Osteocyte (in vitro differentiated cells): ENCODE results near the gene PLEKHG7. TPM values are rescaled to one million over a fixed set of nuclear protein-coding genes. Genes with fewer than 3 reads are reported as not detected.

Experiments used
- DNase-seq: peaks from one replicate; pipeline ENCODE4 v3.0.0; 2021; ENCODE audit warnings: mixed read lengths; ENCODE audit not compliant: unreplicated experiment; ENCODE audit errors: extremely low spot score
- H3K27ac Mint-ChIP-seq: one replicate; pipeline ENCODE4 v1.8.0; 2021; ENCODE audit warnings: mild to moderate bottlenecking, mixed read lengths; ENCODE audit not compliant: unreplicated experiment
- H3K27me3 Mint-ChIP-seq: one replicate; pipeline ENCODE4 v1.8.0; 2021; ENCODE audit warnings: mixed read lengths; ENCODE audit not compliant: unreplicated experiment
- H3K36me3 Mint-ChIP-seq: one replicate; pipeline ENCODE4 v1.8.0; 2021; ENCODE audit warnings: mixed read lengths; ENCODE audit not compliant: unreplicated experiment
- H3K4me1 Mint-ChIP-seq: one replicate; pipeline ENCODE4 v1.8.0; 2021; ENCODE audit warnings: mixed read lengths; ENCODE audit not compliant: unreplicated experiment
- H3K4me3 Mint-ChIP-seq: one replicate; pipeline ENCODE4 v1.8.0; 2021; ENCODE audit warnings: mild to moderate bottlenecking, moderate library complexity, mixed read lengths; ENCODE audit not compliant: unreplicated experiment
- H3K9me3 Mint-ChIP-seq: one replicate; pipeline ENCODE4 v1.8.0; 2021; ENCODE audit warnings: mixed read lengths; ENCODE audit not compliant: unreplicated experiment
- CTCF ChIP-seq: fragments of 200-600 bp; sonication (generic); IDR thresholded peaks from 2 replicates; pipeline ENCODE4 v1.5.0; 2021; ENCODE audit warnings: antibody characterized with exemption, mild to moderate bottlenecking, moderate library complexity
- total RNA-seq: library from RNA; stranded (reverse); gene quantifications from 2 replicates; pipeline ENCODE4 v1.2.1, GENCODE V29; 2021

PLEKHG7 gene
- total RNA-seq, 1 donor from 2014 or later: not detected

- no peak overlapping the region for H3K4me3 Mint-ChIP-seq
- peaks cover 15% of the 10 kb centered on the region for H3K9me3 Mint-ChIP-seq
- no peak for TF ChIP-seq CTCF
- no peaks in the 10 kb centered on the region for H3K27me3 Mint-ChIP-seq
- H3K36me3 Mint-ChIP-seq: peaks cover 4% of the 10 kb centered on the region
- no peak for DNase-seq
- no peaks in the 10 kb centered on the region for H3K4me1 Mint-ChIP-seq
- H3K27ac Mint-ChIP-seq: no peak overlapping the region
Observed at GRCh38 chr12:92695577-92695976, 7.2 kb upstream of the PLEKHG7 start.

DNA sequence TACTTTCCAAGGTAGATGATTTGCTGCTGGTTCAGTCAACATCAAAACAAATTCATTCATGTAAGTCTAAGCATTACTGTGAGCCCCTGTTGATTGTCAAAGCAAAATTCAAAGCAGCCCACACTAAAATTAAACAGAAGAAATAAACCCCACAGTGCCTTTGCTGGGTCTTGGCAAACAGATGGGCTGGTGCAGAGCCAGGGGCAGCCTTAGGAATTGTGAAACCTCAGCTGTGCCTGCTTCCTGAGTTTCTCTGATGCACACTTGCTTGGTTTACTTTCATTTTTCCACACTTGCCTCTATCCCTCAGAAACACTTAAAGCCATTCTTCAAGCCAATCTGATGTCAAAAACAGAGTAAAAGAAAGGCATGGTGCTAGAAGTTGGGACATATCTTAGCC is 6.6 kb upstream of the PLEKHG7 start:
- no peaks in the 10 kb centered on the region for H3K27me3 Mint-ChIP-seq
- no peak for TF ChIP-seq CTCF
- no peaks in the 10 kb centered on the region for H3K4me1 Mint-ChIP-seq
- DNase-seq: no peak
- H3K27ac Mint-ChIP-seq: no peak overlapping the region
- no peak overlapping the region for H3K4me3 Mint-ChIP-seq
- peaks cover 4% of the 10 kb centered on the region for H3K36me3 Mint-ChIP-seq
- H3K9me3 Mint-ChIP-seq: peaks cover 15% of the 10 kb centered on the region

- no peak overlapping the region for H3K27ac Mint-ChIP-seq
- TF ChIP-seq CTCF: no peak
- peaks cover 4% of the 10 kb centered on the region for H3K9me3 Mint-ChIP-seq
- H3K27me3 Mint-ChIP-seq: no peaks in the 10 kb centered on the region
- no peak overlapping the region for H3K4me3 Mint-ChIP-seq
- DNase-seq: no peak
- H3K36me3 Mint-ChIP-seq: no peaks in the 10 kb centered on the region
- no peaks in the 10 kb centered on the region for H3K4me1 Mint-ChIP-seq
Observed at GRCh38 chr12:92698474-92698873, 4.3 kb upstream of the PLEKHG7 start.

DNA sequence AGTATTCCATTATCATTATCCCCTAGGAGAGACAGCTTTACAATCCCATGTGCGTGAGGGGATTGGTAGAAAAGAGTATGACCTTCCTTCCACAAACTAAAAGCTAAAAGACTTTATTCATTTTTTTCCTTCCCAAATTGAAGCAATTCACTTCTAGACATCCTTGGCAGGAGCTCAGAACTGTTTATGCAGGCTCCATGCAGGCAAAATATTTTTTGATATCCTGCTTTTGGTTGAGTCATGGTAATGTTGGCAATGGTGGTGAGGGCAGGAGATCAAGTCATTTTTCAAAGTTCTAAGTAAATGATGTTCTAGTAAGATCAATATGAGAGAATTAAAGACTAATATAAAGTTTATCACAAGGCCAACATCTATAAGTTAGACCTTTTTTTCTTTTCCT is 1.3 kb upstream of the PLEKHG7 start:
- H3K9me3 Mint-ChIP-seq: peaks cover 4% of the 10 kb centered on the region
- no peak overlapping the region for H3K27ac Mint-ChIP-seq
- no peaks in the 10 kb centered on the region for H3K36me3 Mint-ChIP-seq
- DNase-seq: no peak
- H3K27me3 Mint-ChIP-seq: peaks cover 2% of the 10 kb centered on the region
- H3K4me3 Mint-ChIP-seq: no peak overlapping the region
- no peaks in the 10 kb centered on the region for H3K4me1 Mint-ChIP-seq
- no peak for TF ChIP-seq CTCF

- H3K27ac Mint-ChIP-seq: no peak overlapping the region
Observed at GRCh38 chr12:92703786-92704185, 997 bp downstream of the PLEKHG7 start.

More at GRCh38 chr12:92703786-92704185, 997 bp downstream of the PLEKHG7 start:
- Mint-ChIP-seq H3K9me3 (no peaks in the 10 kb centered on the region), H3K27me3 (peaks cover 2% of the 10 kb centered on the region), H3K4me3 (no peak overlapping the region), H3K4me1 (no peaks in the 10 kb centered on the region), H3K36me3 (no peaks in the 10 kb centered on the region)
- TF ChIP-seq CTCF: no peak
- no peak for DNase-seq
